ENCODE measurements around the gene SLX4IP. TPM values are rescaled to one million over a fixed set of nuclear protein-coding genes. Genes with fewer than 3 reads are reported as not detected.

SLX4IP gene
- total RNA-seq, 1 donor from 2014 or later, result 6.8 TPM

DNA sequence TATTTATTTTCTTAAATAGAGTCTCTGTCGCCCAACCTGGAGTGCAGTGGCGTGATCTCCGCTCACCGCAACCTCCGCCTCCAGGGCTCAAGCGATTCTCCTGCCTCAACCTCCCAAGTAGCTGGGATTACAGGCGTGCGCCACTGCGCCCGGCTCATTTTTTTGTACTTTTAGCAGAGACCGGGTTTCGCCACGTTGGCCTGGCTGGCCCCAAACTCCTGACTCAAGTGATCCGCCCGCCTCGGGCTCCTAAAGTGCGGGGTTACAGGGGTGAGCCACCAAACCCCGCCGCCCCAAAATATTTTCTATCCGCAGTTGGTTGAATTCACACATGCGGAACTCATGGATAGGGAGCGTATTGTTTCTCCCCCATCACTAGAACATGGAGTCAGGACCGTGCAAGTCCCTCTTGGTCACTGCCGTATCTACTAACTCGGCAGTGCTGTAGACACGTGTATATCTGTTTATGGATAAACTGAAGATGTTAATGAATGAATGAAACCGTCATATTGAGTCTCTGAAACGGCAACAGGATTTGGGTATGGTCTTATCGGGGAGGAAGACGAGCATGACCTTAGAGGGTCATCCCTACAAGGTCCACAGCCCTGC lies 2.0 kb upstream of the SLX4IP start:
- DNase-seq (ENCODE audit: low spot score), result no peak
- TF ChIP-seq, protein P1, sequence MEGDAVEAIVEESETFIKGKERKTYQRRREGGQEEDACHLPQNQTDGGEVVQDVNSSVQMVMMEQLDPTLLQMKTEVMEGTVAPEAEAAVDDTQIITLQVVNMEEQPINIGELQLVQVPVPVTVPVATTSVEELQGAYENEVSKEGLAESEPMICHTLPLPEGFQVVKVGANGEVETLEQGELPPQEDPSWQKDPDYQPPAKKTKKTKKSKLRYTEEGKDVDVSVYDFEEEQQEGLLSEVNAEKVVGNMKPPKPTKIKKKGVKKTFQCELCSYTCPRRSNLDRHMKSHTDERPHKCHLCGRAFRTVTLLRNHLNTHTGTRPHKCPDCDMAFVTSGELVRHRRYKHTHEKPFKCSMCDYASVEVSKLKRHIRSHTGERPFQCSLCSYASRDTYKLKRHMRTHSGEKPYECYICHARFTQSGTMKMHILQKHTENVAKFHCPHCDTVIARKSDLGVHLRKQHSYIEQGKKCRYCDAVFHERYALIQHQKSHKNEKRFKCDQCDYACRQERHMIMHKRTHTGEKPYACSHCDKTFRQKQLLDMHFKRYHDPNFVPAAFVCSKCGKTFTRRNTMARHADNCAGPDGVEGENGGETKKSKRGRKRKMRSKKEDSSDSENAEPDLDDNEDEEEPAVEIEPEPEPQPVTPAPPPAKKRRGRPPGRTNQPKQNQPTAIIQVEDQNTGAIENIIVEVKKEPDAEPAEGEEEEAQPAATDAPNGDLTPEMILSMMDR (IDR thresholded peaks at IDR 0.05; ENCODE audit: unreplicated experiment), result no peak
- no peaks in the 10 kb centered on the region for H3K9me3 Mint-ChIP-seq (ENCODE audit: unreplicated experiment)

DNA sequence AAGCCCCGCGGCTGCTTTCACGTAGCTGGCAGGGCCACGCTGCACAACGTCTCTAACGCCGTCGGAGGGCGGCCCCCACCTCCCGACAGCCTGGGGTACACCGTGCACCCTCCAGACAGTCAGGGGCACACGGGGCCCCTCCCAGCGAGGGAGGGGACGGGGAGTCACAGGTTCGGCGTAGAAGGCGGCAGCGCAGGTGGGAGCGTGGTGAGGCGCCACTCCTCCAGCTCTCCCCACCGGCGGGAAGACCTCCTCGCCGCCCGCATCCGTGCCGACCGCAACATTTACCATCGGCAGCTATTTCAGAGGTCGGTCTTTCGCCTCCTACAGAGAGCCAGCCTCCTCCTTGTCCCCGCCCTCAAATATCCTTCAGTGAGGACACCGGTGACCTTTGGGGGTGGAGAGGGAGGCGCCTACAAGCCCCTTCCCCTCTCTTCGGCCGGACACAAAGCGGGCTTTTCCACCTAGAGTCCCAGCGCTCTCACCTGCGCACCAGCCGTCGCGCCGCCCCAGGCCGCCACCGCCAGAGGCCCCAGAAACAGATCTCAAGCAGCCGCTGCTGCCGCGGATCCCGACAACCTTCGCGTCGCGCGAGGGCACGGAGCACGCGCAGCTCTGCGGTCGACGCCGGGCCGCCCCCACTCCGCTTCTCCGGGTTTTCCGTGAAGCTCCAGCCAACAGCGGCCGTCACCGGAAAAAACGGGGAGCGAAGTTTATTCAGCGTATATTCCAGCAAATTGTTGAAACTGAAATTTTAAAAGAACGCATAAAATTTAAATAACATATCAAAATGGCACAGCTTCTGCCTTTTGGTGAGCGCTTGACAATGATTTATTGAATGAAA lies 1.3 kb upstream of the SLX4IP start, which contains the start of gene MKKS:
TSS of gene MKKS (minus strand) at position 600 of the 844 bp plus-strand sequence. CDS start 20,708 bp downstream, outside the sequence.
- Mint-ChIP-seq H3K27me3 (ENCODE audit: unreplicated experiment) (peaks cover 8% of the 10 kb centered on the region), H3K4me3 (ENCODE audit: unreplicated experiment) (peak within 1 kb of the TSS; percentile 90), H3K27ac (ENCODE audit: unreplicated experiment) (peak within 1 kb of the TSS; percentile 92), H3K9me3 (ENCODE audit: unreplicated experiment) (no peaks in the 10 kb centered on the region), H3K36me3 (ENCODE audit: low read depth, unreplicated experiment) (no peaks in the 10 kb centered on the region), H3K4me1 (ENCODE audit: unreplicated experiment) (peaks cover 22% of the 10 kb centered on the region)
- TF ChIP-seq, protein P1 (IDR thresholded peaks at IDR 0.05; ENCODE audit: unreplicated experiment), result no peak
- DNase-seq (ENCODE audit: low spot score), result peak; percentile 89

More for the DNA sequence above, 2.0 kb upstream of the SLX4IP start:
- Mint-ChIP-seq H3K27ac (ENCODE audit: unreplicated experiment) (peak overlapping the region; percentile 85), H3K36me3 (ENCODE audit: low read depth, unreplicated experiment) (no peaks in the 10 kb centered on the region), H3K27me3 (ENCODE audit: unreplicated experiment) (peaks cover 8% of the 10 kb centered on the region), H3K4me1 (ENCODE audit: unreplicated experiment) (peaks cover 24% of the 10 kb centered on the region), H3K4me3 (ENCODE audit: unreplicated experiment) (peak overlapping the region; percentile 90)

DNA sequence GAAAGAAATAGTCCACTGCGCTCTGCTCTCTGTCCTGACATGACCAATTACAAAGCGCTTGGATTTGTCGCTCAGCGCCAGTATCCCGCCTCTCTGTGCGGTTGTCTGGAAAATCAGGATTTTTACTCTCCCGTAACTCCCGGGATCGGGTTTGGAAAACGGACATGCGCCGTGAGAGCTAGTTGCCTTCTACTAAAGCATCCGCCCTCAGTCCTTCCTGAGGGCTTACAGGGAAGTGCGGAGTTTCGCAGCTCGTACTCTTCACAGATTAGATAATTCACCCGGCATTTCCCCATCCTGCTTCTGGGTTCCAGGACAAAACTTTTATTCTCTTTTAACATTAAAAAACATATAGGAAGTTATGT lies 656 bp upstream of the SLX4IP start:
- peak overlapping the region; percentile 92 for H3K27ac Mint-ChIP-seq (ENCODE audit: unreplicated experiment)
- peaks cover 16% of the 10 kb centered on the region for H3K4me1 Mint-ChIP-seq (ENCODE audit: unreplicated experiment)
- H3K27me3 Mint-ChIP-seq (ENCODE audit: unreplicated experiment), result peaks cover 8% of the 10 kb centered on the region
- no peaks in the 10 kb centered on the region for H3K9me3 Mint-ChIP-seq (ENCODE audit: unreplicated experiment)
- TF ChIP-seq, protein P1 (IDR thresholded peaks at IDR 0.05; ENCODE audit: unreplicated experiment), result no peak
- no peaks in the 10 kb centered on the region for H3K36me3 Mint-ChIP-seq (ENCODE audit: low read depth, unreplicated experiment)
- H3K4me3 Mint-ChIP-seq (ENCODE audit: unreplicated experiment), result peak overlapping the region; percentile 90
- DNase-seq (ENCODE audit: low spot score), result peak; percentile 88

GRCh38 chr20:10436053-10436699 lies 1.1 kb downstream of the SLX4IP start:
- TF ChIP-seq, protein P1 (IDR thresholded peaks at IDR 0.05; ENCODE audit: unreplicated experiment), result no peak
- no peak for DNase-seq (ENCODE audit: low spot score)

More at GRCh38 chr20:10436053-10436699, 1.1 kb downstream of the SLX4IP start:
- H3K27ac Mint-ChIP-seq (ENCODE audit: unreplicated experiment), result no peak overlapping the region
- H3K4me1 Mint-ChIP-seq (ENCODE audit: unreplicated experiment), result peaks cover 11% of the 10 kb centered on the region
- peaks cover 8% of the 10 kb centered on the region for H3K27me3 Mint-ChIP-seq (ENCODE audit: unreplicated experiment)
- no peaks in the 10 kb centered on the region for H3K9me3 Mint-ChIP-seq (ENCODE audit: unreplicated experiment)
- no peaks in the 10 kb centered on the region for H3K36me3 Mint-ChIP-seq (ENCODE audit: low read depth, unreplicated experiment)
- H3K4me3 Mint-ChIP-seq (ENCODE audit: unreplicated experiment), result no peak overlapping the region

Data from endothelial cell (in vitro differentiated cells).